NCI-H1417 treated with DMSO at 0.1 percent for 48 hours (cell line): ENCODE data around the gene AXIN2.

ENCODE experiments used
- DNase-seq: peaks from one replicate; lab custom pipeline; 2025; lab: John Stamatoyannopoulos, UW

The AXIN2 gene

GRCh38 chr17:65561452-65562205, at the start of gene AXIN2:
AXIN2 (minus strand) TSS chr17:65561648; CDS start chr17:65558620, 3,028 bp downstream.
- DNase-seq: peak; percentile 49

GRCh38 chr17:65609749-65610148, 48.3 kb upstream of the AXIN2 start:
- DNase-seq: no peak

- no peak for DNase-seq
Observed at GRCh38 chr17:65609286-65609685, 47.8 kb upstream of the AXIN2 start.

GRCh38 chr17:65604070-65604469, 42.6 kb upstream of the AXIN2 start:
- DNase-seq: no peak

- DNase-seq: no peak
Observed at GRCh38 chr17:65601881-65602280, 40.4 kb upstream of the AXIN2 start.

GRCh38 chr17:65601145-65601544, 39.7 kb upstream of the AXIN2 start:
- DNase-seq: no peak

- DNase-seq: no peak
Observed at GRCh38 chr17:65600518-65600917, 39.1 kb upstream of the AXIN2 start.

- no peak for DNase-seq
Observed at GRCh38 chr17:65599650-65600049, 38.2 kb upstream of the AXIN2 start.

- DNase-seq: no peak
Observed at GRCh38 chr17:65598746-65599145, 37.3 kb upstream of the AXIN2 start.

GRCh38 chr17:65595071-65595656, 33.7 kb upstream of the AXIN2 start:
- no peak for DNase-seq

GRCh38 chr17:65593855-65594845, 32.7 kb upstream of the AXIN2 start:
- no peak for DNase-seq

GRCh38 chr17:65593092-65593854, 31.8 kb upstream of the AXIN2 start:
- no peak for DNase-seq

GRCh38 chr17:65592125-65592965, 30.9 kb upstream of the AXIN2 start:
- DNase-seq: no peak

GRCh38 chr17:65589321-65589720, 27.9 kb upstream of the AXIN2 start:
- DNase-seq: no peak

GRCh38 chr17:65588181-65588808, 26.8 kb upstream of the AXIN2 start:
- no peak for DNase-seq

- DNase-seq: no peak
Observed at GRCh38 chr17:65587534-65588180, 26.2 kb upstream of the AXIN2 start.

- DNase-seq: no peak
Observed at GRCh38 chr17:65586899-65587298, 25.5 kb upstream of the AXIN2 start.

GRCh38 chr17:65584604-65585521, 23.4 kb upstream of the AXIN2 start:
- DNase-seq: no peak
